Mucosa of rectum (tissue), 2 donors: ENCODE measurements around the gene SYT7.

Experiments
- H3K27ac ChIP-seq, 2 donors: one replicate each; pipeline ENCODE4 v1.7.0; 2013; ENCODE audit warnings: inconsistent platforms in 2 of 2, low read depth in 2 of 2, low read length in 2 of 2
- H3K27me3 ChIP-seq, 2 donors: one replicate each; pipeline ENCODE4 v1.7.0; 2013; ENCODE audit warnings: low read length in 2 of 2; ENCODE audit not compliant: control insufficient read depth in 2 of 2, insufficient read depth in 2 of 2
- H3K36me3 ChIP-seq, 2 donors: one replicate each; pipeline ENCODE4 v1.7.0; 2013; ENCODE audit warnings: low read length in 2 of 2; ENCODE audit not compliant: control insufficient read depth in 2 of 2, insufficient read depth in 2 of 2
- H3K4me1 ChIP-seq, 2 donors: one replicate each; pipeline ENCODE4 v1.7.0; 2013; ENCODE audit warnings: low read length in 2 of 2, mild to moderate bottlenecking in 1 of 2; ENCODE audit not compliant: control insufficient read depth in 2 of 2, insufficient read depth in 2 of 2
- H3K4me3 ChIP-seq, 2 donors: one replicate each; pipeline ENCODE4 v1.7.0; 2013; ENCODE audit warnings: low read length in 2 of 2
- H3K9ac ChIP-seq, 2 donors: one replicate each; pipeline ENCODE4 v1.7.0; 2013; ENCODE audit warnings: low read length in 2 of 2, low read depth in 1 of 2, mild to moderate bottlenecking in 1 of 2
- H3K9me3 ChIP-seq, 2 donors: one replicate each; pipeline ENCODE4 v1.7.0; 2013; ENCODE audit warnings: low read length in 2 of 2; ENCODE audit not compliant: control insufficient read depth in 2 of 2
- donor health status: healthy.
- donor health status: Normal muscosa, but diverticular disease.

SYT7 gene

GRCh38 chr11:61609000-61609979 is 28.4 kb upstream of the SYT7 start:
- Histone ChIP-seq H3K4me3 (peak overlapping the region in 1 of 2 donors; percentile 4), H3K36me3 (no peaks in the 10 kb centered on the region), H3K4me1 (peaks cover 25 to 30% of the 10 kb centered on the region in 2 donors), H3K9ac (peak overlapping the region; percentile 28 to 65), H3K27me3 (no peaks in the 10 kb centered on the region), H3K27ac (peak overlapping the region; percentile 76 to 89), H3K9me3 (no peaks in the 10 kb centered on the region)

GRCh38 chr11:61607920-61608599 is 27.2 kb upstream of the SYT7 start:
- Histone ChIP-seq H3K27ac (peak overlapping the region; percentile 76 to 89), H3K4me3 (no peak overlapping the region), H3K27me3 (peaks cover 0 to 1% of the 10 kb centered on the region in 2 donors), H3K9me3 (no peaks in the 10 kb centered on the region), H3K36me3 (no peaks in the 10 kb centered on the region), H3K9ac (peak overlapping the region; percentile 28 to 65), H3K4me1 (peaks cover 28 to 36% of the 10 kb centered on the region in 2 donors)

GRCh38 chr11:61607426-61607825 is 26.6 kb upstream of the SYT7 start:
- Histone ChIP-seq H3K9ac (no peak overlapping the region), H3K36me3 (no peaks in the 10 kb centered on the region), H3K9me3 (no peaks in the 10 kb centered on the region), H3K4me1 (peaks cover 34 to 42% of the 10 kb centered on the region in 2 donors), H3K27me3 (peaks cover 0 to 1% of the 10 kb centered on the region in 2 donors), H3K27ac (no peak overlapping the region), H3K4me3 (no peak overlapping the region)

- H3K36me3 ChIP-seq = no peaks in the 10 kb centered on the region
- H3K27me3 ChIP-seq = peaks cover 0 to 1% of the 10 kb centered on the region in 2 donors
- peak overlapping the region in 1 of 2 donors; percentile 47 for H3K9ac ChIP-seq
- H3K4me3 ChIP-seq = no peak overlapping the region
- no peaks in the 10 kb centered on the region for H3K9me3 ChIP-seq
- peak overlapping the region; percentile 56 to 83 for H3K27ac ChIP-seq
- H3K4me1 ChIP-seq = peaks cover 20 to 36% of the 10 kb centered on the region in 2 donors
Observed at GRCh38 chr11:61603667-61604066, 22.8 kb upstream of the SYT7 start.

- Histone ChIP-seq H3K9me3 (no peaks in the 10 kb centered on the region), H3K36me3 (no peaks in the 10 kb centered on the region), H3K4me1 (peaks cover 13 to 29% of the 10 kb centered on the region in 2 donors), H3K27me3 (peaks cover 0 to 1% of the 10 kb centered on the region in 2 donors), H3K9ac (peak overlapping the region in 1 of 2 donors; percentile 47), H3K27ac (peak overlapping the region; percentile 56 to 83), H3K4me3 (no peak overlapping the region)
Observed at GRCh38 chr11:61602775-61603569, 22.1 kb upstream of the SYT7 start.

GRCh38 chr11:61601512-61601911 is 20.6 kb upstream of the SYT7 start:
- Histone ChIP-seq H3K27me3 (peaks cover 0 to 1% of the 10 kb centered on the region in 2 donors), H3K27ac (peak overlapping the region; percentile 56 to 83), H3K9me3 (no peaks in the 10 kb centered on the region), H3K4me1 (peaks cover 10 to 23% of the 10 kb centered on the region in 2 donors), H3K4me3 (no peak overlapping the region), H3K9ac (no peak overlapping the region), H3K36me3 (no peaks in the 10 kb centered on the region)

GRCh38 chr11:61599968-61600710 is 19.3 kb upstream of the SYT7 start:
- no peaks in the 10 kb centered on the region for H3K36me3 ChIP-seq
- no peaks in the 10 kb centered on the region for H3K9me3 ChIP-seq
- peaks cover 0 to 1% of the 10 kb centered on the region in 2 donors for H3K27me3 ChIP-seq
- H3K27ac ChIP-seq = peak overlapping the region; percentile 43 to 83
- H3K4me1 ChIP-seq = peaks cover 18 to 33% of the 10 kb centered on the region in 2 donors
- no peak overlapping the region for H3K4me3 ChIP-seq
- H3K9ac ChIP-seq = peak overlapping the region in 1 of 2 donors; percentile 9

GRCh38 chr11:61598886-61599868 is 18.3 kb upstream of the SYT7 start:
- Histone ChIP-seq H3K36me3 (no peaks in the 10 kb centered on the region), H3K9me3 (no peaks in the 10 kb centered on the region), H3K27ac (no peak overlapping the region), H3K27me3 (peaks cover 0 to 1% of the 10 kb centered on the region in 2 donors), H3K4me1 (peaks cover 22 to 38% of the 10 kb centered on the region in 2 donors), H3K4me3 (no peak overlapping the region), H3K9ac (peak overlapping the region in 1 of 2 donors; percentile 9)
